Endodermal cell (in vitro differentiated cells): ENCODE results near the gene TSPAN9. TPM values are rescaled to one million over a fixed set of nuclear protein-coding genes. Genes with fewer than 3 reads are reported as not detected.

Experiments used
- DNase-seq: peaks from one replicate; pipeline ENCODE4 v3.0.0-alpha.2; 2017
- H3K27ac ChIP-seq: 2 replicates; pipeline ENCODE4 v1.5.1; 2013; ENCODE audit warnings: mild to moderate bottlenecking, low read depth, low read length, moderate library complexity
- H3K27me3 ChIP-seq: 2 replicates; pipeline ENCODE4 v1.6.1; 2013; ENCODE audit warnings: mild to moderate bottlenecking, low read length, moderate library complexity; ENCODE audit not compliant: insufficient read depth, control insufficient read depth, poor library complexity, severe bottlenecking
- H3K36me3 ChIP-seq: 2 replicates; pipeline ENCODE4 v1.7.0; 2013; ENCODE audit warnings: mild to moderate bottlenecking, low read length, moderate library complexity; ENCODE audit not compliant: control insufficient read depth, insufficient read depth
- H3K4me1 ChIP-seq: one replicate; pipeline ENCODE4 v1.7.0; 2013; ENCODE audit warnings: low read length; ENCODE audit not compliant: control insufficient read depth, insufficient read depth
- H3K4me3 ChIP-seq: 2 replicates; pipeline ENCODE4 v1.5.1; 2013; ENCODE audit warnings: mild to moderate bottlenecking, low read length, moderate library complexity
- H3K9ac ChIP-seq: 2 replicates; pipeline ENCODE4 v1.6.1; 2013; ENCODE audit warnings: mild to moderate bottlenecking, low read length, moderate library complexity; ENCODE audit not compliant: poor library complexity, severe bottlenecking; ENCODE audit errors: extremely low read depth
- H3K9me3 ChIP-seq: 2 replicates; pipeline ENCODE4 v1.6.1; 2013; ENCODE audit warnings: mild to moderate bottlenecking, low read length, moderate library complexity; ENCODE audit not compliant: control insufficient read depth
- H3K27ac Mint-ChIP-seq: 2 replicates; pipeline ENCODE4 v1.8.0; 2020; ENCODE audit warnings: mixed read lengths
- H3K27me3 Mint-ChIP-seq: 2 replicates; pipeline ENCODE4 v1.8.0; 2021; ENCODE audit warnings: mild to moderate bottlenecking, mixed read lengths; ENCODE audit not compliant: insufficient read depth
- H3K36me3 Mint-ChIP-seq: 2 replicates; pipeline ENCODE4 v1.8.0; 2020; ENCODE audit warnings: low read depth, mixed read lengths
- H3K4me1 Mint-ChIP-seq: 2 replicates; pipeline ENCODE4 v1.8.0; 2020; ENCODE audit warnings: mixed read lengths
- H3K4me3 Mint-ChIP-seq: 2 replicates; pipeline ENCODE4 v1.8.0; 2020; ENCODE audit warnings: mild to moderate bottlenecking, moderate library complexity, mixed read lengths
- H3K9me3 Mint-ChIP-seq: 2 replicates; pipeline ENCODE4 v1.8.0; 2020; ENCODE audit warnings: mild to moderate bottlenecking, mixed read lengths
- CTCF ChIP-seq: fragments of 200-600 bp; sonication (generic); conservative IDR thresholded peaks from 2 replicates; pipeline ENCODE4 v1.5.0; 2021; ENCODE audit warnings: antibody characterized with exemption, mild to moderate bottlenecking
- WGBS, 2 experiments: methylation state at CpG; one replicate each; pipeline versions ENCODE4 v1.1.5 to v1.1.7; 2013; ENCODE audit warnings: missing lambda C conversion rate in 2 of 2, mixed read lengths in 1 of 2; ENCODE audit not compliant: insufficient coverage in 1 of 2, insufficient read length in 1 of 2; 5-methylcytosine and 5-hydroxymethylcytosine counted together
- total RNA-seq, 2 donors: library from RNA; stranded (reverse); fragmentation: NEBNext Ultra II Directional in 1 of 2; extraction: Animal tissue kit (Norgen Biotek cat#: 25700) in 1 of 2; gene quantifications; 2 replicates in 1 of 2; 3 replicates in 1 of 2; pipeline ENCODE4 v1.2.1, GENCODE V29; 2021

TSPAN9 gene
- total RNA-seq, 2 donors from 2014 or later: 31.9 to 80.8 TPM

- TF ChIP-seq CTCF: no peak
Measured at GRCh38 chr12:3091038-3091319, 13.8 kb downstream of the TSPAN9 start.

GRCh38 chr12:3091382-3092241, 14.4 kb downstream of the TSPAN9 start:
- Mint-ChIP-seq H3K36me3 (peaks cover 26% of the 10 kb centered on the region), H3K4me1 (peaks cover 25% of the 10 kb centered on the region), H3K27ac (peak overlapping the region; percentile 32), H3K9me3 (peaks cover 13% of the 10 kb centered on the region), H3K4me3 (no peak overlapping the region), H3K27me3 (no peaks in the 10 kb centered on the region)
- H3K9ac ChIP-seq: no peak overlapping the region
- DNase-seq: no peak
- H3K9me3 ChIP-seq: peaks cover 6% of the 10 kb centered on the region
- H3K27ac ChIP-seq: peak overlapping the region; percentile 12
- no peak overlapping the region for H3K4me3 ChIP-seq
- TF ChIP-seq CTCF: no peak
- H3K36me3 ChIP-seq: no peaks in the 10 kb centered on the region
- no peaks in the 10 kb centered on the region for H3K4me1 ChIP-seq
- WGBS, 2 experiments: 68 to 76% methylated on average over 7 to 8 of the region's 8 CpGs
- no peaks in the 10 kb centered on the region for H3K27me3 ChIP-seq

More at GRCh38 chr12:3091038-3091319, 13.8 kb downstream of the TSPAN9 start:
- H3K4me3 ChIP-seq: no peak overlapping the region
- H3K9me3 ChIP-seq: peaks cover under 1% of the 10 kb centered on the region
- no peak overlapping the region for H3K4me3 Mint-ChIP-seq
- DNase-seq: no peak
- H3K4me1 Mint-ChIP-seq: peaks cover 31% of the 10 kb centered on the region
- no peaks in the 10 kb centered on the region for H3K4me1 ChIP-seq
- H3K36me3 Mint-ChIP-seq: peaks cover 22% of the 10 kb centered on the region
- H3K27me3 Mint-ChIP-seq: no peaks in the 10 kb centered on the region
- no peak overlapping the region for H3K9ac ChIP-seq
- WGBS, 2 experiments: 88 to 90% methylated on average over 6 to 7 of the region's 7 CpGs
- no peaks in the 10 kb centered on the region for H3K27me3 ChIP-seq
- no peaks in the 10 kb centered on the region for H3K36me3 ChIP-seq
- H3K27ac ChIP-seq: peak overlapping the region; percentile 55
- H3K27ac Mint-ChIP-seq: peak overlapping the region; percentile 20
- peaks cover 7% of the 10 kb centered on the region for H3K9me3 Mint-ChIP-seq

- Mint-ChIP-seq H3K36me3 (peaks cover 32% of the 10 kb centered on the region), H3K4me1 (peaks cover 20% of the 10 kb centered on the region), H3K27ac (no peak overlapping the region), H3K9me3 (peaks cover 23% of the 10 kb centered on the region), H3K27me3 (no peaks in the 10 kb centered on the region), H3K4me3 (no peak overlapping the region)
- Histone ChIP-seq H3K4me1 (no peaks in the 10 kb centered on the region), H3K4me3 (no peak overlapping the region), H3K27ac (no peak overlapping the region), H3K27me3 (no peaks in the 10 kb centered on the region), H3K9ac (no peak overlapping the region), H3K36me3 (no peaks in the 10 kb centered on the region), H3K9me3 (peaks cover 6% of the 10 kb centered on the region)
- TF ChIP-seq CTCF: no peak
- WGBS, 2 experiments: 92 to 96% methylated on average over 10 of the region's 10 CpGs
- DNase-seq: no peak
Measured at GRCh38 chr12:3092764-3093163, 15.6 kb downstream of the TSPAN9 start.
